OCI-LY1 (cell line): ENCODE data around the gene C11orf91.
A peak's percentile ranks its signal among the peaks of the same experiment; 100 is the strongest.

Experiments used
- H2AFZ ChIP-seq: fragments of 200-600 bp; sonication (generic), shearing (Covaris generic); 2 replicates; pipeline ENCODE4 v1.6.0; 2014; ENCODE audit warnings: antibody characterized with exemption, mild to moderate bottlenecking, low read length
- H3F3A ChIP-seq: fragments of 200-600 bp; sonication (generic), shearing (Covaris generic); 2 replicates; pipeline ENCODE4 v1.6.0; 2014; ENCODE audit warnings: mild to moderate bottlenecking, antibody characterized with exemption, low read length, moderate library complexity; ENCODE audit not compliant: insufficient read depth
- H3K27ac ChIP-seq: fragments of 200-600 bp; sonication (generic); 2 replicates; pipeline ENCODE4 v1.5.1; 2014; ENCODE audit warnings: low read length, mixed run types, mild to moderate bottlenecking, low read depth; ENCODE audit not compliant: poor library complexity, severe bottlenecking
- H3K27me3 ChIP-seq: fragments of 200-600 bp; sonication (generic); 2 replicates; pipeline ENCODE4 v1.6.0; 2014; ENCODE audit warnings: antibody characterized with exemption, mild to moderate bottlenecking, low read length, moderate library complexity; ENCODE audit not compliant: insufficient read depth
- H3K36me3 ChIP-seq: fragments of 200-600 bp; sonication (generic); 2 replicates; pipeline ENCODE4 v1.6.1; 2014; ENCODE audit warnings: mild to moderate bottlenecking, antibody characterized with exemption, low read length, moderate library complexity, mixed read lengths; ENCODE audit not compliant: insufficient read depth
- H3K4me1 ChIP-seq: fragments of 200-600 bp; sonication (generic); 2 replicates; pipeline ENCODE4 v1.5.1; 2014; ENCODE audit warnings: mild to moderate bottlenecking, low read length, moderate library complexity; ENCODE audit not compliant: insufficient read depth, severe bottlenecking
- H3K4me2 ChIP-seq: fragments of 200-600 bp; sonication (generic), shearing (Covaris generic); 2 replicates; pipeline ENCODE4 v1.6.1; 2014; ENCODE audit warnings: low read length
- H3K4me3 ChIP-seq: fragments of 200-600 bp; sonication (generic); 2 replicates; pipeline ENCODE4 v1.5.1; 2014; ENCODE audit warnings: low read length, low read depth, mild to moderate bottlenecking, mixed read lengths; ENCODE audit not compliant: poor library complexity, severe bottlenecking
- H3K79me2 ChIP-seq: fragments of 200-600 bp; shearing (Covaris generic); 2 replicates; pipeline ENCODE4 v1.6.1; 2016; ENCODE audit warnings: mixed run types, low read length, mixed read lengths; ENCODE audit not compliant: insufficient read depth
- H3K9ac ChIP-seq: fragments of 200-600 bp; sonication (generic), shearing (Covaris generic); 2 replicates; pipeline ENCODE4 v1.6.1; 2014; ENCODE audit warnings: mild to moderate bottlenecking, low read length, mixed read lengths
- H3K9me2 ChIP-seq: fragments of 200-600 bp; sonication (generic), shearing (Covaris generic); 2 replicates; pipeline ENCODE4 v1.6.1; 2014; ENCODE audit warnings: low read depth, mild to moderate bottlenecking, low read length, mixed read lengths
- H3K9me3 ChIP-seq: fragments of 200-600 bp; shearing (Covaris generic); 2 replicates; pipeline ENCODE4 v1.6.1; 2014; ENCODE audit warnings: low read length, mixed read lengths
- H4K20me1 ChIP-seq: fragments of 200-600 bp; sonication (generic), shearing (Covaris generic); 2 replicates; pipeline ENCODE4 v1.6.0; 2016; ENCODE audit warnings: mild to moderate bottlenecking, low read length; ENCODE audit not compliant: insufficient read depth
- CTCF ChIP-seq: fragments of 200-600 bp; sonication (generic), shearing (Covaris generic); IDR thresholded peaks from 2 replicates; pipeline ENCODE4 v1.5.1; 2017; ENCODE audit warnings: mild to moderate bottlenecking, antibody characterized with exemption, low read length, moderate library complexity, mixed read lengths
- EZH2 ChIP-seq: fragments of 200-600 bp; sonication (generic), shearing (Covaris generic); IDR thresholded peaks from 2 replicates; pipeline ENCODE4 v1.8.0; 2017; ENCODE audit warnings: borderline replicate concordance, mixed run types, mild to moderate bottlenecking, antibody characterized with exemption, low read length, moderate library complexity, mixed read lengths

Gene C11orf91

GRCh38 chr11:33742249-33742851, 41.7 kb upstream of the C11orf91 start:
- no peaks in the 10 kb centered on the region for H3K9me2 ChIP-seq
- TF ChIP-seq EZH2: no peak
- TF ChIP-seq CTCF: peak; percentile 43
- H3K4me1 ChIP-seq: peaks cover 3% of the 10 kb centered on the region
- no peak overlapping the region for H3K27ac ChIP-seq
- no peaks in the 10 kb centered on the region for H3K27me3 ChIP-seq
- no peaks in the 10 kb centered on the region for H3K79me2 ChIP-seq
- H3K4me3 ChIP-seq: no peak overlapping the region
- no peak overlapping the region for H2AFZ ChIP-seq
- H3K9ac ChIP-seq: no peak overlapping the region
- peaks cover 12% of the 10 kb centered on the region; the same call in 1 of the 2 replicates for H3K36me3 ChIP-seq
- H3K9me3 ChIP-seq: no peaks in the 10 kb centered on the region
- H3F3A ChIP-seq: no peaks in the 10 kb centered on the region
- no peaks in the 10 kb centered on the region for H4K20me1 ChIP-seq
- no peak overlapping the region for H3K4me2 ChIP-seq

DNA sequence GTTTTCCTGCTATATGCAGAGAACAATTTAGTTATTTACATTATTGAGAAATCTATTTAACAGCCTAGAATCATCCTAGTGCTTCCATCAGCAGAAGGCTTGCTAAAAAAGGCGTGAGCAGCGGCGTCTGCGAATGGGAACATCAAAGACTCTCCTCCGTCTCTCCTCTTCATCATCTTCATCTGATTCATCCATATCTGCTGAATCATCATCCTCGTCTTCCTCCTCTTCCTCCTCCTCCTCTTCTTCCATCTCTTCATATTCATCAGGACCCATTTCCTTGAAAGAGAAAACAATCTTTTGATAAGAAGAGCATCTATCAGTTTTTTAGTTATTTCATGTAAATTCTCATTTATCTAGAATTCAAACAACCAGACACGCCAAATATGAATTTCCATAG, 41.2 kb upstream of the C11orf91 start:
- Histone ChIP-seq H3K9me3 (no peaks in the 10 kb centered on the region), H3K27me3 (no peaks in the 10 kb centered on the region), H3K9me2 (no peaks in the 10 kb centered on the region), H3K27ac (no peak overlapping the region), H3K36me3 (peaks cover 7% of the 10 kb centered on the region; the same call in 1 of the 2 replicates), H3F3A (no peaks in the 10 kb centered on the region), H3K4me2 (no peak overlapping the region), H3K9ac (no peak overlapping the region), H2AFZ (no peak overlapping the region), H3K79me2 (no peaks in the 10 kb centered on the region), H4K20me1 (no peaks in the 10 kb centered on the region), H3K4me1 (peaks cover 8% of the 10 kb centered on the region), H3K4me3 (no peak overlapping the region)
- TF ChIP-seq CTCF: no peak
- TF ChIP-seq EZH2: no peak

DNA sequence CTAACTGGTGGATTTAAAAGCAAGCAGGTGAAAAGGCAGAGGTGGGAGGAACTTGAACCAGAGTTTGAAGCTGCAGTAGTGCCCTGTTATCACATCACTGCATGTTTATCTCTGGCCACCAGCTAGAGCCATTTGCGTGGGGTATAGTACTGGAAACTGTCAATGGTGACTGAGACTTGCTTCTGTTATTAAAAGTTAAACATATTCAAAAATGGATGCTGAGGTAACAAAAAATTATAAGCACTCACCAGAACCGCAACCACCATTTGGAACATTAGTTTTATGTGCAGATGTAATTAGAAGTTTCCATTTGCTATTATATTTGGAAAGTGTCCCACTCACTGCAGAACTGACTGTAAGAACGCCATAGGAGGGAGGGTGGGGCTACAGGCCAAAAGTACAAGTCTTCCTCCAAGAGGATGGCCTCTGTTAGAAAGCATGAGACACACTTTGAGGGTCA, 36.8 kb upstream of the C11orf91 start:
- no peak overlapping the region for H3K4me2 ChIP-seq
- no peaks in the 10 kb centered on the region for H3K9me3 ChIP-seq
- no peak overlapping the region for H3K4me3 ChIP-seq
- H3F3A ChIP-seq: no peaks in the 10 kb centered on the region
- no peak for TF ChIP-seq EZH2
- TF ChIP-seq CTCF: no peak
- H4K20me1 ChIP-seq: no peaks in the 10 kb centered on the region
- H3K36me3 ChIP-seq: peaks cover 7% of the 10 kb centered on the region
- peaks cover 10% of the 10 kb centered on the region for H3K79me2 ChIP-seq
- H3K9me2 ChIP-seq: no peaks in the 10 kb centered on the region
- H3K27ac ChIP-seq: no peak overlapping the region
- no peaks in the 10 kb centered on the region for H3K27me3 ChIP-seq
- H3K4me1 ChIP-seq: peaks cover 36% of the 10 kb centered on the region
- H3K9ac ChIP-seq: no peak overlapping the region
- H2AFZ ChIP-seq: no peak overlapping the region
